GM19238 (cell line): ENCODE data around the gene WDFY4.

ENCODE experiments used
- DNase-seq: peaks from one replicate; pipeline ENCODE4 v3.0.0; 2011; ENCODE audit warnings: low spot score; ENCODE audit not compliant: insufficient read length

Gene WDFY4

DNA sequence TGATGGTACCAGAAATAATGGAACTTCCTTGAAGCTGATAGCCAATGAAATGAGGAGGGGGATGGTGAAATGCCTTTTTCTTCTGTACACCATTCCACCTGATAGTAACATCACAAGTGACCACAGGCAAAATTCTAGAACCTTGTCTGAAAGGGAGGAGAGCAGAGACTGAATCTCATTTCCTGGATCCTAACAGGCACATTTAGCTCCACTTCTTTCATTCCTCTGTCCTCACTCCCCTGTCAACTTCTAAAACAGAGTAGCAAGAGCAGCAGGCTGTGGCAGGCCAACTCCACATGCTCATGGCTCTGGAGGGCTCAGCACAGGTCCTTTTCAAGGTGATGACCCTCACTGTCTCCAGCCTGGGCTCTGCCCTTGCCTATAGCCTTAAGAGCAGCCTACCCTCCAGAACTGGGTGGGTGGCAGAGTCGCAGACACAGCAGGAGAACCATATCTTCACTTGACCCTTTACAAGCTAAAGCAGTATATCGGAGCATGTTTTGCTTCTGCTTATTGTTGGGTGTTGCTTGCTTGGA, 255.2 kb downstream of the WDFY4 start, which contains the start of gene LRRC18:
Gene LRRC18, minus strand, starts transcription at position 51 of the 536 bp plus-strand sequence. CDS start 25,685 bp downstream, outside the sequence.
- no peak for DNase-seq

DNA sequence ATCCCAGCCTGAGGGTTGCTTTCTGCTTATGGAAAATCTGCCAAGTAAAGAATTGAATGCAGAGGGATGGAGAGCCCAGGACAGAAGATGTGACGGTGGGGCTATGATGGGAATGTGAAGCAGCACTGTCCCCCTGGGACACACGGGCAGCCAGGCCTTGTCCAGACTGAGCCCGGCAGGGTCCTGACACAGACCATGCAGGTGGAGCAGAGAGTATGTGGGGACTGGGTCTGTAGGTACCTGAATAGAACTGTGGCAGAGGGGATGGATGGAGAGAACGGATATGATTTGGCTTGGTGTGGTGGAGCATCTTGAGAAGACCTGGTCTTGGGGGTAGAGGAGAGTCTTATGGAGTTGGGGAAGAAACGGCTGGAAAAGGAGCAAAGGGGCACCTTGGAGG, 255.7 kb downstream of the WDFY4 start:
- DNase-seq: no peak

DNA sequence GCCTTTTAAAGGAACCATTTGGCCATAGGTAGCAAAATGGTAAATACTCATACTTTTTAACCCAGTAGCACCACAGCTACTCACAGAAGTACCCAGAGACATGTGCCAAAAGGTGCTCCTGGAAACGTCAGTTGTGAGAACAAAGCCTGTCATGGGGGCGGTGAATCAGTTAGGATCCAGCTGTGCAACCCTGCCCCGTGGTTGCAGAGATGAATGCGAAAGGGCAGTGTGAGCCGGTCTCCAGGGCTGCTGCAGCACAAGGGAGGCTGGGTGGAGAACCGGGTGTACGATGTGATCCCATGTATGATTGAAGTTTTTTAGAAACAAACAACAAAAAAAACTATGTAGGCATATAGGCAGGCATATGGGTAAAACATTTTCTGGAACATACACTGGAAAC, 256.3 kb downstream of the WDFY4 start:
- DNase-seq: no peak

DNA sequence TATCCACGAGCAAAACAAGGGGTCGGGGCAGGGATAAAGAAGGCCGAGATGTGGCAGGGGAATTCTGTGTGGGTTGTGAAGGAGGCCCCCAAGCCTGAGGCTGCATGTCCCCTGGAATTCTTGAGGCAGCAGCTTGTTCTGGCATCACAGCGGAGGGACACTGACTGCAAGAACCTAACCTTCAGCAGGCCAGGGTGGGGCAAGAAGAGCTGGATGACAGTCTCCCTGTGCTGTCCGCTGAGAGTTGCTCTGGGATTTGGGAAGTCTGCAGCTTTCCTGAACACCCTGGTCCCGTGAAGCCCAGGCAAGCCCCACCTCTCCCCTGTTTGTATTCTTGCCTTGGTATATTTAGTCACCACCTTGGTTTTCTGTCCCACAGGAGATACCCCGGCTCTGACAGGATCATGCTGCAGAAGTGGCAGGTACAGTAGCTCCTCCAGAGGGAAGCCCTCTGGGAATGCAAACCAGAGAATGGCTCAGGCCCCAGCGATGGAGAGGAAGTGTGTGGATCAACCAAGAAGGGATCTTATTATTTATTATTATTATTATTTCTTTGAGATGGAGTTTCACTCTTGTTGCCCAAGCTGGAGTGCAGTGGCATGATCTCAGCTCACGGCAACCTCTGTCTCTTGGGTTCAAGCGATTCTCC, 256.9 kb downstream of the WDFY4 start:
- DNase-seq: no peak

DNA sequence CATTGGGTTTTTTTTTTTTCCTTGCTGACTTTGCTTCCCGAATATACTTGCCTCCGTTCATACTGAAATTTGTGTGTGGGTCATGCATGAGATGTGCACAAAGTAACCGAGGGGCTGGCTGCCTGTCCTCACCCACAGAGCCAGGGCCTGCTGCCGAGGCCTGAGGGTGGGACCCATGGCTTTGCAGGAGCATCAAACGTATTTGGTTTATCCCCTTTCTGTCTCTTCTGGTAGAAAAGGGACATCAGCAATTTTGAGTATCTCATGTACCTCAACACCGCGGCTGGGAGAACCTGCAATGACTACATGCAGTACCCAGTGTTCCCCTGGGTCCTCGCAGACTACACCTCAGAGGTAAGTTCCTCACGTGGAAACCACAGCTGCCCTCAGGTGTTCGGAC, 258.4 kb downstream of the WDFY4 start:
- no peak for DNase-seq

DNA sequence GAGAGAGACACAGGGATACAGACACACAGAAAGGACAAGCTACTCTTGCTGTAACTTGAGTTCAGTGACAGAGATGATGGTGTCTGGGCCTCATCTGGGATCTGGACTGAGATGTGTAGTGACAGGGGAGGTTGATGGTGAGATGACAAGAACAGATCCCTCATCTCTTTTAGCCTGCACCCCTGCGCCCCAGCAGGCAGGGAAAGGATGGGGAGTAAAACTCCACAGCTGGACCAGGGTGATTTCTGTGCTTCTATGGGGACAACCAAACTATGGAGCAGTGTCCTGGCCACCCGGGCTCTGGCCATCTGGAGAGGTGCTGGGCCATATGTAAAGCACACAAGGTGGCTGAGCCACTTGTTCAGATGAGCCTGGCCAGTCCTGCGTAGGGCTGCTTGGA, 259.5 kb downstream of the WDFY4 start:
- DNase-seq: no peak

DNA sequence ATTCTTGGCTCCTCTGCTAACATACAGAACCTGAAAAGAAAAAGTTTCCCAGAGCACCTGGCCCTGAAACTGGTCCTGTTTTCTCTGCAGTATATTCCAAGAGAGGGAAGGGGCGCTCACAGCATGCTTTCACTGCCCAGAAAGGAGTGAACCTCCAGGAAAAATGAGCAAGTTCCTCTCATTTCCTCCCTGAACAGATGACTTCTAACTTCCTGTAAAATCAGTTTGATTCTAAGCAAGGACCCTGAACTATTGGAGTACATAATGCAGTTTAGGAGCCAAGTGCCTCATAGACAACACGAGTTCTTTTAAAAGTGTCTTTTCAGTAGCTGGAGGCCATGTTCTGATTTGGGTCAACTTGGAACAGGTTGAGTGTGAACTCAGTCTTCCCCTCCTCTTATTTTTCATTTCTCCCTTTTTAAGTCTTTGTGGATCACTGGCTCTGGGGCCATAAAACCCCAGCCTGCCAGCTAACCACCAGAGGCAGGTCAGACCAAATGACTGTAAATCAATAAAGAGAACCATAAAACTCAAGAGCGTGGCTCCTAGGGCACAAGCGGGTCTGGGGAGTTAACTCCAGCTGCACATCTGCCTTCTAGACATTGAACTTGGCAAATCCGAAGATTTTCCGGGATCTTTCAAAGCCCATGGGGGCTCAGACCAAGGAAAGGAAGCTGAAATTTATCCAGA, 260.9 kb downstream of the WDFY4 start:
- no peak for DNase-seq

DNA sequence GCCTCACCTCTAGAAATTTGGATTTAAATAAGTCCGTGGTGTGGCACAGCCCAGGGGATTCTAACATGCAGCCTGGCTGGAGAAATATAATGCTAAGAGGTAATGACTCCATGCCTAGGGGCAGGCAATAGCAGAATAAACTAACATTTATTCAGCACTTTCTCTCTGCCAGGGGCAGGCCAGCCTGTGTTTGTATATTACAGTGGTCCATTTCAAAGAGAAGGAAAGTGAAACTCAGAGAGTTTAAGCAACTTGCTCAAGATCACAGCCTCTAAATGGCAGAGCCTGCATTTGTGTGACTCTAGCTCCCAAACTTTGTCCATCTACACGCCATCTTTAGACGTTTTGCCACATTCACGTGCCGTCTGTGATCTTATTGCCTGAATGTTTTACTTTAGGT, 261.7 kb downstream of the WDFY4 start:
- no peak for DNase-seq

DNA sequence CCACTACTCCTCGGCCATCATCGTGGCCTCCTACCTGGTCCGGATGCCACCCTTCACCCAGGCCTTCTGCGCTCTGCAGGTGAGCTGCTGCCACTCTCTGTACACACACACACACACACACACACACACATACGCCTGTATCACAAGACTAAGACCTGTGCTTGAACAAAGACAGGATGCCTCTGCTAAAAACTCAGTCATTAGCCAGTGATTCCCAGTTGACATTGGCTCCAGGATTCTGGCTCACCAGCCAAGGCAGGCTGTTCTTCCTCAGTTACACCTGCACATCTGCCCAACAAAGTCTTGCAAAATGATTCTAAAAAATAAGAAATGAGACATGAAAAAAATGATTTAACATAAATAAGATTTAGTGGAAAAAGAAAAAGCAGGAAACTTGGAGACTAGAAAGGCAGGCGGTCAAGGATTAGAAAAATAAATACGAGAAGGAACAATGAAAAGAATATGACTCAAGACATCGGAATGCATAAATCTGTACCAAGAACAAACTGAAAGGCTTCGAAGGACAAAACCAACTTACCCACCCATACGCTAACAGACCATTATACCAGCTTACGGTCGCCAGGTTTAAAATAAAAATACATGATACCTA, 262.3 kb downstream of the WDFY4 start:
- DNase-seq: no peak

DNA sequence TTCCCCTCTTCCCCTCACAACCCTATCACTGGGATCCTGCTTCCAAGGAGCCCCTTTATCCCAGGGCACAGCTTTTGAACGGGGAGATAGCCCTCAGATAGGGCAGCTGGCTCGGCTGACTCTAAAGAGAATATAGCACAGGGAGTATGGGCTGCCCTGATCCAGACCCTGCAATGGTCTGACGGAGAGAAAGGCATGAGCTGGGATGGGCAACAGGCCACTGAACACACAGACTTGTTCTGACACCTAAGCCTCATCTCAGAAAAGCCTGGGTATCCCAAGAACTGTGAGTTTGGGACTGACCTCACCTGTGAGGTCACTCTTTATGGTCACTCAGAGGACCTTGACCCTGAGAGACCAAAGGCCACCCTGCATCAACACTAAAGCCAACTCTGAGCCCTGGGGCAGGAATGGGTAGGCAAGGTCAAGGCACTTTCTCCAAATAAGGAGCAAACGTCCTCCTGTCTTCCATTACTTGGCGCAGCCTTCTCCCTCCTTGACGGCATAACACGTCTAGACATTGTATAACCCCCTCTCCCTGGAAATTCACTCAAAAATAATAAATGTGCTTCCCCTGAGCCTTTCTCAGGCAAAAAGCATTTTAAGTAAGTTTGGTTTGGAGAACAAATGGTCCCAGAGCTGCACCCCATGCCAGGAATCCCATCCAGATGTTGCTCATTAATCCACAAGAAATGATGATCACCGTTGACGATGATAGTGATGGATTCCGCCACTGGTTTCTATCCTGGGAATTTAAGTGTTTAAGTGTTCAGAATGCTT, 263.2 kb downstream of the WDFY4 start:
- no peak for DNase-seq

DNA sequence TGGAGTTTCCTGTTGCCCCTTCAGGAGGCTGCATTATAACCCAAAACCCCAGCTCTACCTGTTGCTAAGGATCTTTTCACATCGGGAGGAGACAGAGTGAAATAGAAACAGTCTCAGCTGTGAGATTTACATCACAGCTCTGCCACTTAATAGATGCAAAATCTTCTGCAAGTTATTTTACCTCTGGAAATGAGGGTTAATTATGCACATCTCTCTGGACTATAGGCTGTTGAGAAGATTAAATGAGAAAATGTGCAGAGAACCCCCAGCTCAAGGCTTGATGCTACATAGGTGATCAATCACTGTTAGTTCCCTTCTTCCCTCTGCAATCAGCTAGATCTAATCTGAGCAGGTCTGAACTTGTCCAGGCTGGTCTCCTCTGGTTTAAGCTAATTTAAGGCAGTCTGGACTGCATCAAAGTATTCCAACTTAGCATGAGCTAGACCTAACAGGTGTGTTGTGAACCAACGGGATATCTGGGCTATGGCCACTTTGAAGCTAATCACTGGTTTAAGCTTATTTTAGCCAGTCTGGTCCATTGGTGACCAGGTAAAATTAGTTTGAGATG, 263.9 kb downstream of the WDFY4 start:
- no peak for DNase-seq

DNA sequence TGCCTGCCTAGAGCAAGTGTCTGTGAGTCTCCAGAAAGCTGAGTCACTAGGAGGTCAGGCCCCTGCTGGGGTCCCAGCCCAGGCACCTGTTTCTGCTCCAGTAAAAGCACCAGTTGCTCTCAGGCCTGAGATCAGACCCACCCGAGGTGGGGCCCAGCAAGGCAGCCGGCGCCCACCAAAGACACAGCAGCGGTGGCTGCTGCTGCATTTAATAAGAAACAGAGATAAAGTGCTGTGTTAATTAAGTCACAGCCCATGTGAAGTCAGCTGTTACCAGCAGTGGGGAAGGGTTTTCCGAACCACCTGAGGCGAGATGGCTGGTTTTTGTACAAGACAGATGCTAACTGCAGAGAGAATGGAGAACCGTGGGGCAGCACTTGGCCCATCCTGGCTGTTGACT, 267.0 kb downstream of the WDFY4 start:
- no peak for DNase-seq

DNA sequence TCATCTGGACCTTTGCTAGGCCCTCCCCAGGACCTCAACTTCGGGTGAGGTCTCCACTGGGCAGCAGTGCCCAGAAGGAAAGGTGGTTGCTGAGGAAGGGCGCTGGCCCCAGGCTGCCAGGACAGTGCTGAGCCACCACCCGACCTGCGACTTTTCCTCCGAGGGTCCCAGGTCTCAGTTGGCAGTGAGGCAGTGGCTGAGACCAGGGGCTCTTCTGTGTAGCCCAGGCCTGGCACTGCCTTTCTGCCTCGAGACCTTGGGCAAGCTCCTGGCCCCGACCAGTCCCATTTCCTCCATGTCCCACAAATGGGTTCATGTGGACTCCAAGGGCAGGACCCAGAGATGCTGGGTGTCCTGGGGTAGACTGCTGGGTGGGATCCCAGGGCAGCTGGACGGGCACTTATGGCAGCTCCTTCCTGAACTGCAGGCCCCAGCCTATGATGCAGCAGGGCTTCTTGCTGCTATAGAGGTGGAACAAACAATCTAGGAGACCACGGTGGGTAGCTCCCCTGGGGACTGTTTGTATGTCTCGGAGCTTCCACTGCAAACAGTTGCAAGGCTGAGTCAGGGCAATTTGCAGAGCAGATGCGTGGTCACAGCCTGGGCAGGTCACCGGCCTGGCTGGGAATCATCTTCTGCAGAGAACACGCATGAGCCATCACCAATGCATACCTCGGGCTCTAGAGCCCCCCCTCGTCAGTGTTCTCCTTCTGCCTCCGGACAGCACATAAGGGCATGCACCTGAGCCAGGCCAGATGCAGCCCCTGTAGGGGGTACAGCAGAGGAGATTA, 272.9 kb downstream of the WDFY4 start:
- no peak for DNase-seq

DNA sequence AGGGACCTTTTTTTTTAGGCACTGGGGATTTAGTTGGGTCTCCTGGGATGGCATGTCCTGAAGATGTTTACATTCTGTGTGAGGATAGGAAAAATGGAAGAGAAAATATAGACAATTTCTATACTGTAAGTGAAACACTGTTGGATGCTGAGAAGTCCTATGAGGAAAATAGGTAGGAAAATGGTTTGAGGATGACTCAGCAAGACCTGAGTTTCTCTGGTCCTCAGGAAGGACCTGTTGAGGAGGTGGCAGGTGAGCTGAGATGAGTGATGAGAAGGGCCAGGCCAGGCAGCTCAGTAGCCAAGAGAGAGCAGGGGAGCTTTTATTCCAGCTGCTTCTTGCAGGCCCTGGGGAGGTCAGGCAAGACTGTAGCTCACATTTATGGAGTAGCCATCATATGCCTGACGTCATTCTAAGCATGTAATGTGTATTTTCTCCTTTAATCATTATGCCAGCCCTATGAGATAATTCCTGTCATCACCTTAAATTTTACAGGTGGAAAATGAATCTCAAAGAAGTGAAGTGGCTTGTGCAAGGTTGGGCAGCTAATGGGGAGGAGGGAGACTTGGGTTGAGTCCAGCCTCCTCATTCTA, 274.0 kb downstream of the WDFY4 start:
- DNase-seq: no peak

DNA sequence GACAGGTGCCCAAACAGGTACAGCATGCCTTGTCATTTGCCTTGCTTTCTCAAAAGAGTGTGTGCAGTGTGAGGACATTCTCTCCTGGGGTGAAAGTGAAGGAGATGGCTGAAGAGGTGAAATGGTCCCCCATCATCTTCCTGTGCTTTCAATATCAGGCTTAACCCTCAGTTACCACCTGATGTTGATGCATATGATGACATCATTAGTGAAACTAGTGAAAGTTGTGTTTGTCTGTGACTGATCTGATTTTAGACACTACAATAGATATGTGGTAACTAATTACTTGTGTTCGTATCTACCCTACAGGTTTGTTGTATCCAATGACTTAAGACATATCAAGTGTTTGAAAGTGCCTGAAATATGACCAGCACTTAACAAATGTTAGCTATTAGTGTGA, 279.4 kb downstream of the WDFY4 start:
- no peak for DNase-seq

DNA sequence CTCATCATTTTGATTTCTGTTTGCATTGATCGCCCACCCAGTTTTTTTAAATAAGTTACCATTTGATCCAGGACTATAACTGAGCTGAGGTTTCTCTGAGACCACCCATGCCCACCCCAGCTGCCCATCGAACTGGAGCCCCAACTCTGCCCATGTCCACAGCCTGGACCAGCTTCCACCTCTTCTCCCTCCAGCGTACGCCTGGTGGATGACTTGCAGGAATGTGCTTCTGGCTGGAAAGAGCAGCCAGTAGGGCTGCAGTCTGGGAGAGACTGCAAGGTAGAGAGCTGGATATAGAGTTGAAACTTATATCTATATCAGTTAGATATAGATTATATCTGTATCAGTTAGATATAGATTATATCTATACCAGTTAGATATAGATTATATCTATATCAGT, 280.8 kb downstream of the WDFY4 start:
- DNase-seq: no peak

DNA sequence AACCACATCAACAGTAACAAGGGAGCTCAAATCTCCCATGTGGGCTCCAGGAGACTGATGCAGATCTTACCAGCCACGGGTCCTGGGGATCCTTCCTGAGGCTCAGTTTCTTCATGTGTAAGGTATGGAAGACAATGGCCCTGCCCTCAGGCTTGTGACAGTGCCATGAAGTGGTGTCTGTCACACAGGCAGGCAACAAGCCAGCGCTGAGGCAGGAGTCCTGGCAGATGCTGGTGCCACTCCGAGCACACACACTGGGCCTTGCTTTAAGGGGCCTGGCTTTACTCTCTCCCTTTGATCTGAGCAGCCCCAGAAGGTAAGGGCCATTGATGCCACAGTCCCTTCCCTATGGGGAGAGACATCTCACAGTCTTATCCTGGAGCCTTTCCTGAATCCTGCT, 283.4 kb downstream of the WDFY4 start:
- DNase-seq: no peak

DNA sequence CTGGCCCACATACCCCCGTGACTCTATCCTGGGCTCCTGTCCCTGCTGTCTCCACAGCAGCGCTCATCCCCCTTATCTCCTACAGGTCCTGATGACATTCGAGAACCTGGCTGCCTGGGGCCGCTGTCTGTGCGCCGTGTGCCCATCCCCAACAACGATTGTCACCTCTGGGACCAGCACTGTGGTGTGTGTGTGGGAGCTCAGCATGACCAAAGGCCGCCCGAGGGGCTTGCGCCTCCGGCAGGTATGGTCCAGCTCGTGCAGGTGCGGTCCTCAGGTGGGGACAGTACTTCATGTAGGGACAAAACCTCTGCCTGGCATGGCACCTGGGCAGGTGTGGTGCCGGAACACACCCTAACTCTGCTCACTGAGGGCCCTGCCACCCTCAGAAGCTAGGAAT, 285.4 kb downstream of the WDFY4 start:
- no peak for DNase-seq

DNA sequence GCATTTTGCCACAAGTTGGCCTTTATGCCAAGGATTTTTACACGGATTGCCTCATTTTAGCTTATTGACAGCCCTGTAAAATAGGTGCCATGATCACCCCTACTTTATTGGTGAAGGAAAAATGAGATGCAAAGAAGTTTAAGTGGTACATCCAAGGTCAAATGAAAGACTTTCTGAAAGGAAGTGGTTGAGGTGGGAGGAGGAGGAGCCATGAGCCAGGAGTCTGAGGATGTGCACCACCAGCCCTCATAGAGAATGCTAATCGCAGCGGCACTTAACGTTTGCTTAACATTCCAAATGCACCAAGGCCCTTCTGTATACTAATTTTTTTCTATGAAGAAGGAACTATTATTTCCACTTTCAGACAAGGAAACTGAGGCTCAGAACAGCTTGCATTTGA, 286.0 kb downstream of the WDFY4 start:
- no peak for DNase-seq

DNA sequence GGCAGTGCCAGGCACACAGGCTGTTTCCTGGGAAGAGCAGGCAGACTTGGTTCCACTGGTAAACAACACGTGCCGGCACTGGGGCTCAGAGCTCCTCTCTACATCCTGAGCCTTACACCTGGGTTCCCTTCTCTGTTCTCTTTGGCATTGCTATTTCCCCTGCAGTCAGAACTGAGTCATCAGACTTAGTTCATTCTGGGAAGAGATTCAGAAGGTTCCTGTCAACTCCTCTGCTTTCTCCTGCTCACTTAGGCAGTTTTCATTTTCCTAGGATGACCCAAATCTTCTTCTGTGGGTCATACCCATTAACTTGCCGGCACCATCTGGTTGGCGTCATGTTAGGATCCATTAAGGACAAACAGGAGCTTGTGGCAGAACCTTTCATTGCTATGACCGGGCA, 288.4 kb downstream of the WDFY4 start:
- DNase-seq: no peak
